GM18508 (cell line): ENCODE results near the gene TRABD.
"Not testable (repeated sequence)": the region's sequence is repeated elsewhere in the genome, so short reads cannot be mapped to it uniquely, and the experiment has no call there.

Experiments used
- ATAC-seq: cut with Tn5 transposase; IDR thresholded peaks from one replicate; pipeline ENCODE4 v1.9.1; 2021; ENCODE audit warnings: moderate number of reproducible peaks; ENCODE audit not compliant: insufficient read depth, unreplicated experiment

TRABD gene

DNA sequence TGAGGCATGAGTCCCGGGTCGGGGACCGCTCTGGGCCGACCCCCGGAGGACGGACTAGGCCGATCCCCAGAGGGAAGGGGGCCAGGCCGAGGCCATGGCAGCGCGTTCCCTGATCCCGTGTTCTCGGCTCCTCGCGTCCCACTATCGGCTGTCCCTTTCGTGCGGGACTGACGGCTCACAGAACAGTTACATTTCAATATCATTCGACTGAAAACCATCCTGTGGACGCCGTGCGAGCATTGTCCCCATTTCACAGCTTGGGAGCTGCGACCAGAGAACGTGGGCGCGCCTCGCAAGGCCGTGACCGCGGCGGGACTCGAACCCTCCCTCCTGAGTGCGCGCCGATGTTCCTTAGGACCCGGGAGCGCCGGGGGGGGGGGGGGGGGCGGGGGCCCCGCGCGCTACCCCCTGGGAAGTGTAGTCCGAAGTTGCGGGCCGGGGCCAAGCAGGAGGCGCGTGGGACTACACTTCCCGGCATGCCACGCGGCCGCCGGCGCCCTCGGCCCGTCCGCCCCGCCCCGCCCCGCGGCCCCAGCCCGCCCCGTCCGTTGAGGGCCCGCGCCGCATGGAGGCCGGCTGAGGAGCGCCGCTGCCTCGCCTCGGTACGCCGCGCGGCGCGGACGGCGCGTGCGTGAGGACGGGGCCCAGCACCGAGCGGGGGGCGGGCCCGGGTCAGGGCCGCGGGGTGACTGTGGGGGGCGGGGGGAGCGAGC, at the start of gene TRABD:
Gene TRABD (plus strand): TSS at position 539 of the 713 bp plus-strand sequence. CDS start 7,148 bp downstream, outside the sequence.
- ATAC-seq: no peak

GRCh38 chr22:50136581-50137015, 49.1 kb upstream of the TRABD start:
- no peak for ATAC-seq

DNA sequence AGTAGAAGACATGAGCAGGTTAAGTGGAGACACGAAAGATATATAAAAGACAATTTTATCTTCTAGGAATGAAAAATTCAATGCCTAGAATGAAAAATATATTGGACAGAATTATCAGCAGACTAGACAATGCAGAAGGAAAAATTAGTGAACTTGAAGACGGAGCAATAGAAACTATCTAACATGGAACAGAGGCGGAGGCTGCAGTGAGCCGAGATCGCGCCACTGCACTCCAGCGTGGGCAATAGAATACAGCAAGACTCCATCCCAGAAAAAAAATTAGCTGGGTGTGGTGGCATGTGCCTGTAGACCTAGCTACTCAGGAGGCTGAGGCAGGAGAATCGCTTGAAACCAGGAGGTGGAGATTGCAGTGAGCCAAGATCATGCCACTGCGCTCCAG, 48.4 kb upstream of the TRABD start:
- not testable (repeated sequence) for ATAC-seq

- ATAC-seq: no peak
These were observed 47.7 kb upstream of the TRABD start for GRCh38 chr22:50138041-50138440.

- ATAC-seq: no peak
These were observed 46.7 kb upstream of the TRABD start for GRCh38 chr22:50138988-50139387.

- no peak for ATAC-seq
These were observed 45.8 kb upstream of the TRABD start for GRCh38 chr22:50139843-50140415.

DNA sequence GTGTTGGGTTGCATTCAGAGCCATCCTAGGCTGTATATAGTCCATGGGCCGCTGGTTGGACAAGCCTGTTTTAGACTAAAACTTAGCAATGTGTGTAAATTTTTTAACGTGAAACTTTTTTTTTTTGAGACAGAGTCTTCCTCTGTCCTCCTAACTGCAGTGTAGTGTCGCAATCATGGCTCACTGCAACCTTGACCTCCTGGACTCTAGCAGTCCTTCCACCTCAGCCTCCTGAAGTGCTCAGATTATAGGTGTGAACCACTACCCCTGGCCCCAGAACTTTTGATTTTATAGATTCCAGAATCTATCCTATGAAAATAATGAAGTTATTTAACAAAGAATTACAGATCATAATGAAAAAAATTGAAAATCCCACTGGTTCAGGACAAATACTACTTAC, 45.1 kb upstream of the TRABD start:
- no peak for ATAC-seq

- no peak for ATAC-seq
These were observed 44.3 kb upstream of the TRABD start for GRCh38 chr22:50141462-50141861.

DNA sequence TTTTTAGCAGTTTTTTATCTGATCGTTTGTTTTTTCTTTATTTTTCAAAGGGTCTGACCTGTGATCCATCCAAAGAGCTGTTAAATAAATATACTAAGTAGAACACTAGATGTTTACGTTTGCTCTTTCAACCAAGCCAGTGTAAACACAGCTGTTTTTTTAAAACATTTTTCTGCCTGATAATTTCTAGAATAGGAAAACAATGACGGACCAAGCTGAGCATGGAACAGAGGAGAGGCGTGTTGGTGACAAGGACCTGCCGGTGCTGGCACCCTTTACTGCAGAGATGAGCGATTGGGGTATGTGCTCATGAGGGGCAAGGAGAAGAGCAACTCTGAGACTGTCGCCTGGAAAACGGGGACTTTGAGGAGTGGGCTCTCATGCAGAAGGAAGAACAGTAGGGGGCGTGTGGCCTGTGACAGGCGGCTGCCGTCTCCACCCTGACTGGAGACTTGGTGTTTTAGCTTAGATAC, 43.8 kb upstream of the TRABD start:
- no peak for ATAC-seq

DNA sequence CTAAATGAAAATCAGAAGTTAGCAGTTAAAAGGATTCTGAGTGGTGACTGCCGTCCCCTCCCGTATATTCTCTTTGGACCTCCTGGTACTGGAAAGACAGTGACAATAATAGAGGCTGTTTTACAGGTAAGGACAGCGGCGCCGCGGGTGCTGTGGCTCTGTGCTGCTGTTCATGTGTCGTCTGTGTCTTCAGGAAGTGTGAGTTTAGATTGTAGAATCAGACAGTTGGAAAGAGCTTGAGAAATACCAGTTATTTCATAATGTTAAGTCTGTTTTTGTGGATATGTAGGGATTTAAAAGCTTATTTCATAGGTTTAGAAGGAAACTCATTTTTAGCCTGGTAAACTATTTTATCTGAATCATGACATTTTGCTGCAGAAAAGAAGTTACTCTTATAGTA, 42.6 kb upstream of the TRABD start:
- no peak for ATAC-seq

- no peak for ATAC-seq
These were observed 41.6 kb upstream of the TRABD start for GRCh38 chr22:50144005-50144614.

DNA sequence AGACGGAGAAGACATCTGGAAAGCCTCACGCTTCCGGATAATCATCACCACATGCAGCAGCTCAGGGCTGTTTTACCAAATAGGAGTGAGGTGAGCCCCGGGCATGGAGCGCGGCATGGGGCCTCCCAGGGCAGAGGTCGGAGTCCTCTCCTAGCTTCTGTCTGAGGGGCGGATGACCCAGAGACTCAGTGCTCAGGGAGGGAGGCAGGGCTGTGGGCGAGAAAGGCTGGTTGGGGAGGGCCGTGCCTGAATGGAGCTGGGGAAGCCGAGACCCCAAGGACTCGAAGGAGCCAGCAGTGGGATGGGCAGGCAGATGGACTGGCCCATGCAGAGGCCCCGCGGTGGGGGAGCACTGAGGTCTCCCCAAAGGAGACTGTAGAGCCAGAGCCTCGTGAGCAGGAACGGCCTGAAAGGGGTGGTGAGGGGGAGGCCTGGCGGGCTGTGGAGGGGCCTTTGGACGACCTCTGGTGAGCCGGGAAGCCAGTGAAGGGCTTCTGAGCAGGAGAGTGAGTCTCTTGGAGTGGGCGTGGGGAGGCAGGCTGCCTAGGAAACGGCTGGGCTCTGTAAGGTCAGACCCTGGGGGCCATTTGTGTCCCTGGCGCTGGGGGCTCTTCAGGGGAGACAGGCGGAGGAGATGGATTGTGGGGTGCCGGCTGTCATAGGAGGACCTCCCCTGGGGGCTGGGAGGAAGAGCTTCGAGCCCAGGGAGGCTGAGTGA, 39.8 kb upstream of the TRABD start:
- ATAC-seq: no peak

DNA sequence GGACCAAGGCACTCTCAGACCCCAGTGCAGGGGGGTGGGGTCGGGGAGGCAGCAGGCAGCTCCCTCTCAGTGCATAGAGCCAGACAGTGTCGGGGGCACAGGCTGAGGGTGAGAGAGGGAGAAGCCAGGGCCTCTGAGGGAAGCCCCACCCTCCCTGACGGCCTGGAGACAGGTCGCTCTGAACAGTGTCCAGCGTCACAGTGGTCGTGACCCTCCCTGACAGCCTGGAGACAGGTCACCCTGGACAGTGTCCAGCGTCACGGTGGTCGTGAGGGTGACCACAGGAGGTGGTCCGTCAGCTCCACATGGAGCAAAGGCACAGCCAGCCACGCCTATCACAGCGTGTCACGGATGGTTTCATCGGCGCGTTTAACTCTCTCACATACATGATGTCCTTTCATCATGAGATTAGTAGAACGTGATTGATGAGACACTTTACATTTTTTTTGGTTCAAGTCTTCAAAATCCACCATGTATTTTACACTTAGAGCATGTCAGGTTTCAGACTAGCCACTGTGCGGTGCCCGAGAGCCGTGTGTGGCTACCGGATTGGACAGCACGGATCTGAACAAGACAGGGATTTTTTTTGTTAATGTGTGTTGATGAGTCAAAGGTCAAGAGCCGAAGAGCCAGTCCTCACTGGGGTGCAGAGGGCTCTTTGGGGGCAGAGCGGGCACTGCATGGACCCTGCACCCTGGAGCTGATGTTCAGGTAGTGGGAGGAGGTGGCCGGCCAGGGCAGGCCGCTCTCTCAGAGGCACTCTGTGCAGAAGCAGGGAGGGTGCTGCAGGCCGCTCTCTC, 39.1 kb upstream of the TRABD start:
- no peak for ATAC-seq

DNA sequence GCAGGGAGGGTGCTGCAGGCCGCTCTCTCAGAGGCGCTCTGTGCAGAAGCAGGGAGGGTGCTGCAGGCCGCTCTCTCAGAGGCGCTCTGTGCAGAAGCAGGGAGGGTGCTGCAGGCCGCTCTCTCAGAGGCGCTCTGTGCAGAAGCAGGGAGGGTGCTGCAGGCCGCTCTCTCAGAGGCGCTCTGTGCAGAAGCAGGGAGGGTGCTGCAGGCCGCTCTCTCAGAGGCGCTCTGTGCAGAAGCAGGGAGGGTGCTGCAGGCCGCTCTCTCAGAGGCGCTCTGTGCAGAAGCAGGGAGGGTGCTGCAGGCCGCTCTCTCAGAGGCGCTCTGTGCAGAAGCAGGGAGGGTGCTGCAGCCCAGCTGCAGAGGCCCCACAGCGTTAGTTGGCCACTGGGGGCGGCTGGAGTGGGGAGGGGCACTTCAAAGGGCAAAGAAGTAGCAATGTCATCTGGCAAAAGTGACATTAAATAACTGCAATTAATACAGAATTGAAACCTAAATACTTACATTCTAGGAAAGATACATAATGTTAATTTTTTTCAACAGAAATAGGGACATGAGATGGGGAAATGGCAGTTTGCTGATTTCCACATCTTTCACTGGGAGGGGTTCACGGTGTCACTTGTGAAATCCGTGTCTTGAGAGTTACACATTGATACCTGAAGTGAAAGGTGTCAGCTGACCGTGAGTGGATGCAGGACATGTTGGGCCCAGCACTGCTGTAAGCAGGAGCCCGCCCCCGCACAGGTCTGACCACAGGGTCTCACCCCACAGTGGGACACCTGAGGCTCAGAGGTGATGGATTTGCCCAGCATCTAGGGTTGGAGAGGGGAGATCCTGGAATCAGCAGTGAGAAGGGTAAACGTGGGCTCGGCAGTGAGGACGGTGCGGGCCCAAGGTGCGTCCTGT, 38.2 kb upstream of the TRABD start:
- not testable (repeated sequence) for ATAC-seq

DNA sequence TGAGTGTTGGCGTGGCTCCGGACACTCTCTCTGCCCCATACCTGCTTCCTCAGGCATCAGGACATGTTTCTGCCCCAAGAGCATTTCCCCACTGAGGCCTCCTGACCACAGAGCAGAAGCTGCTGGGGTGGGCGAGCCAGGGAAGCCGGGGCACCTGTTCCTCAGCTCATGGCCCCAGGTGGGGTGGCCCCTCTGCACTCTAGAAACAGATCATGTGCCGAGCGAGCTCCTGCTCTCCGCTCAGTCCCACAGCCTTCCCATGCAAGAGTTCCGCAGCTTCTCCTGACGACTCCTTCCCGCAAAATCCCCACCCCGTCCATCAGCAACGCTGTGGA, 37.6 kb upstream of the TRABD start:
- no peak for ATAC-seq

GRCh38 chr22:50148991-50149721, 36.6 kb upstream of the TRABD start:
- ATAC-seq: no peak

DNA sequence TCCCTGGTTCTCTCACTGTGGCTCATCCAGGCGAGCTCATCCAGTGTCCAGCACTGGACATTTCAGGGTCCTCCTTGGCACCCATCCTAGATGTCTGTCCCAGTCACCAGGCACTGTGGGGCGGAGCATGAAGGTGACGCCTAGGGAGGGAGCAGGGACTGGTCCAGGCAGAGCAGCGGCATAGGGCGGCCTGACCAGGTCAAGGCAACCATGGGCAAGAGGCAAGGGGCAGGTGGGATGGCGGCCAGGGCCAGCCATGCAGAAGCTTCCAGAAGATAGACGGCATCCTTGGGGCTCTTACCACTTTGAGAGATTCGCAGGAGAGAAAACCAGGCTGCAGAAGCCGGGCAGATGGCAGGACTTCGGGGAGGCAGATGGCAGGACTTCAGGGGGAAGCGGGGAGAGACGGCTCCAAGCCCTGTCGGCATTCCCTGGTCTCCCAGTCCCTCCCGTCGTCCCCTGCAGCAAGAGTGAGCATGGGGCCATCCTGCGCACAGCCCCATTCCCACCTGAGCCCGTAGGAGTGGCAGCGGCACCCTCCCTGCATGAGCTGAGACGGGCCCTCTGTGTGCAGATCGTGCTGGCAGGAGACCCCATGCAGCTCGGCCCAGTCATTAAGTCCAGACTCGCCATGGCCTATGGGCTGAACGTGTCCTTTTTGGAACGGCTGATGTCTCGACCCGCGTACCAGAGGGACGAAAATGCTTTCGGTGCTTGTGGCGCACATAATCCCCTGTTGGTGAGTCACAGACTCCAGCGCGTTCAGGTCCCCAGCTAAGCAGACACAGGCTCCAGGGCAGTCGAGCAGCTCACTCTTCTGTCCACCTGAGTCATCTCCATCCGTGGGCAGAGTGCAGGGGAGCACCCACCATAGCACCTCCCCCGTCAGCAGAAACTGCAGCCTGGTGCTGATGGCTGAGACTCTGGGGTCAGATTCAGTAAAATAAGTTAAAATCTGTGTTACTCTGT, 35.3 kb upstream of the TRABD start:
- ATAC-seq: no peak
